ENCODE data around the gene CNTN1. TPM values are rescaled to one million over a fixed set of nuclear protein-coding genes. Genes with fewer than 3 reads are reported as not detected.

Gene CNTN1
- total and polyA plus RNA-seq, 11 donors: 0.01 to 0.66 (median 0.20) TPM; not detected in 2

GRCh38 chr12:40829738-40830144 lies 137.5 kb downstream of the CNTN1 start:
- Histone ChIP-seq H3K36me3 (no peaks in the 10 kb centered on the region), H3K4me3 (no peak overlapping the region), H3K9me3 (no peaks in the 10 kb centered on the region), H3K4me1 (no peaks in the 10 kb centered on the region), H3K27ac (no peak overlapping the region), H3K27me3 (peaks cover 0 to 4% (median 0%) of the 10 kb centered on the region in 9 donors)
- ATAC-seq (no peak), DNase-seq (no peak)
- 33 to 56% (median 41%) methylated on average over 1 of the region's 1 CpG for WGBS, 4 donors
- no peak for TF ChIP-seq CTCF (IDR thresholded peaks at IDR 0.05)
- no peak for TF ChIP-seq POLR2A (IDR thresholded peaks at IDR 0.05)
- intact Hi-C loops (cut with DNase I): loop anchor here in 1 of 10 donors (10.0 kb wide), 1 partner anchor 65 kb away; no protein-coding TSS in a partner anchor

- TF ChIP-seq CTCF (IDR thresholded peaks at IDR 0.05) (no peak), POLR2A (IDR thresholded peaks at IDR 0.05) (no peak)
- intact Hi-C loops (cut with DNase I): loop anchor here in 1 of 10 donors (10.0 kb wide), 1 partner anchor 63 kb away; no protein-coding TSS in a partner anchor
- no peak overlapping the region for H3K27ac ChIP-seq
- DNase-seq: no peak
- H3K36me3 ChIP-seq: no peaks in the 10 kb centered on the region
- H3K9me3 ChIP-seq: no peaks in the 10 kb centered on the region
- H3K4me1 ChIP-seq: no peaks in the 10 kb centered on the region
- no peak for ATAC-seq
- no peak overlapping the region for H3K4me3 ChIP-seq
- peaks cover 0 to 4% (median 0%) of the 10 kb centered on the region in 9 donors for H3K27me3 ChIP-seq
Measured at GRCh38 chr12:40831916-40832315, 139.7 kb downstream of the CNTN1 start.

- Histone ChIP-seq H3K4me3 (no peak overlapping the region), H3K27ac (no peak overlapping the region), H3K36me3 (no peaks in the 10 kb centered on the region), H3K4me1 (no peaks in the 10 kb centered on the region), H3K27me3 (peaks cover 0 to 4% (median 0%) of the 10 kb centered on the region in 9 donors), H3K9me3 (no peaks in the 10 kb centered on the region)
- no peak for ATAC-seq
- TF ChIP-seq CTCF (IDR thresholded peaks at IDR 0.05) (no peak), POLR2A (IDR thresholded peaks at IDR 0.05) (no peak)
- 32 to 37% (median 34%) methylated on average over 2 of the region's 2 CpGs for WGBS, 4 donors
- intact Hi-C loops (cut with DNase I): loop anchor here in 1 of 10 donors (10.0 kb wide), 1 partner anchor 62 kb away; no protein-coding TSS in a partner anchor
- no peak for DNase-seq
Measured at GRCh38 chr12:40832668-40833067, 140.4 kb downstream of the CNTN1 start.

GRCh38 chr12:40833818-40834217 lies 141.6 kb downstream of the CNTN1 start:
- Histone ChIP-seq H3K36me3 (no peaks in the 10 kb centered on the region), H3K27me3 (peaks cover 0 to 4% (median 0%) of the 10 kb centered on the region in 9 donors), H3K27ac (no peak overlapping the region), H3K4me1 (no peaks in the 10 kb centered on the region), H3K4me3 (no peak overlapping the region), H3K9me3 (no peaks in the 10 kb centered on the region)
- ATAC-seq: no peak
- DNase-seq: no peak
- intact Hi-C loops (cut with DNase I): loop anchor here in 1 of 10 donors (10.0 kb wide), 1 partner anchor 61 kb away; no protein-coding TSS in a partner anchor
- TF ChIP-seq POLR2A (IDR thresholded peaks at IDR 0.05): no peak
- no peak for TF ChIP-seq CTCF (IDR thresholded peaks at IDR 0.05)
- 80 to 86% (median 85%) methylated on average over 2 of the region's 2 CpGs for WGBS, 4 donors
